Prostate gland (tissue), 2 donors: ENCODE measurements around the gene MTA1. TPM values are rescaled to one million over a fixed set of nuclear protein-coding genes. Genes with fewer than 3 reads are reported as not detected.

Experiments used
- DNase-seq: peaks from one replicate; pipeline ENCODE4 v3.0.0-alpha.2; 2019; ENCODE audit warnings: low spot score
- H3K27ac ChIP-seq, 2 donors: fragments of 200-600 bp; sonication (generic); 2 replicates each; pipeline ENCODE4 v1.5.1; 2017 to 2019
- H3K27me3 ChIP-seq: fragments of 200-600 bp; sonication (generic); replicated peaks from 2 replicates; pipeline ENCODE4 v1.5.1; 2019; ENCODE audit not compliant: insufficient read depth
- H3K36me3 ChIP-seq, 2 donors: fragments of 200-600 bp; sonication (generic); 1 replicate in 1 of 2; 2 replicates in 1 of 2; pipeline versions ENCODE4 v1.5.1 to v1.8.1; 2017 to 2019
- H3K4me1 ChIP-seq: fragments of 200-600 bp; sonication (generic); replicated peaks from 2 replicates; pipeline ENCODE4 v1.5.1; 2019
- H3K4me3 ChIP-seq, 2 donors: fragments of 200-600 bp; sonication (generic); 2 replicates each; pipeline ENCODE4 v1.5.1; 2017 to 2019
- H3K9me3 ChIP-seq: fragments of 200-600 bp; sonication (generic); 2 replicates; pipeline ENCODE4 v1.5.1; 2017
- POLR2A ChIP-seq: fragments of 450-650 bp; IDR thresholded peaks from one replicate; pipeline ENCODE4 v1.6.1; 2016; ENCODE audit warnings: antibody characterized with exemption, mild to moderate bottlenecking
- POLR2AphosphoS5 ChIP-seq: sonication (generic); formaldehyde crosslinking; IDR thresholded peaks from one replicate; pipeline ENCODE4 v1.6.1; 2017; ENCODE audit warnings: antibody characterized with exemption
- WGBS: methylation state at CpG from one replicate; pipeline ENCODE4 v1.1.5; 2018; 5-methylcytosine and 5-hydroxymethylcytosine counted together
- intact Hi-C: fragments of 100-400 bp; cut with DNase I; formaldehyde crosslinking; loops from one replicate; pipeline ENCODE4 v1.14.2; 2022
- total RNA-seq, 2 donors: library from RNA; depleted of rRNA; stranded (reverse); fragments of >200 nt; gene quantifications; one replicate each; pipeline ENCODE4 v1.1.0, GENCODE V29; 2016
- TF ChIP-seq, protein P1 (sequence below), 4 experiments: fragments of 200-600 bp in 2 of 4; fragments of 450-650 bp in 2 of 4; sonication (generic) in 2 of 4; IDR thresholded peaks; 1 replicate in 3 of 4; 2 replicates in 1 of 4; pipeline ENCODE4 v1.5.1; 2016 to 2019; ENCODE audit warnings: antibody characterized with exemption in 4 of 4, mild to moderate bottlenecking in 2 of 4, moderate library complexity in 2 of 4

MTA1 gene
- total RNA-seq, 2 donors from 2014 or later, result 58.9 to 155 TPM

DNA sequence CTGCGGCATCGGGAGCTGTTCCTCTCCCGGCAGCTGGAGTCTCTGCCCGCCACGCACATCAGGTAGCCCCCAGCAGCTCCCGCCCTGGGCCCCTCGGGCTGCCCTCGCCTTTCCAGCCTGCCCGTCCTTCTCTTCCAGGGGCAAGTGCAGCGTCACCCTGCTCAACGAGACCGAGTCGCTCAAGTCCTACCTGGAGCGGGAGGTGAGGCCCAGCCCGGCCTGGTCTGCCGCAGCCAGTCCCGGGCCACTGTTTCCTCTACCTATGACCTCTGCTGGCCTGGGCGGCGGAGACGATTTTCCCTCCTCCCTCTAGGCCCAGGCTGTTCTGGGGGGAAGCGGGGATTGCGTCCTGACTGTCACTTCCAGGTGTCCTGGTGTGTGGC, 30.5 kb downstream of the MTA1 start:
- WGBS, result 89% methylated on average over 22 of the region's 22 CpGs
- peaks cover 4 to 7% of the 10 kb centered on the region in 2 donors for H3K36me3 ChIP-seq
- DNase-seq, result no peak
- H3K27ac ChIP-seq, result no peak overlapping the region
- H3K27me3 ChIP-seq, result no peaks in the 10 kb centered on the region
- no peaks in the 10 kb centered on the region for H3K9me3 ChIP-seq
- intact Hi-C loops, result no loop called here
- TF ChIP-seq, protein P1, sequence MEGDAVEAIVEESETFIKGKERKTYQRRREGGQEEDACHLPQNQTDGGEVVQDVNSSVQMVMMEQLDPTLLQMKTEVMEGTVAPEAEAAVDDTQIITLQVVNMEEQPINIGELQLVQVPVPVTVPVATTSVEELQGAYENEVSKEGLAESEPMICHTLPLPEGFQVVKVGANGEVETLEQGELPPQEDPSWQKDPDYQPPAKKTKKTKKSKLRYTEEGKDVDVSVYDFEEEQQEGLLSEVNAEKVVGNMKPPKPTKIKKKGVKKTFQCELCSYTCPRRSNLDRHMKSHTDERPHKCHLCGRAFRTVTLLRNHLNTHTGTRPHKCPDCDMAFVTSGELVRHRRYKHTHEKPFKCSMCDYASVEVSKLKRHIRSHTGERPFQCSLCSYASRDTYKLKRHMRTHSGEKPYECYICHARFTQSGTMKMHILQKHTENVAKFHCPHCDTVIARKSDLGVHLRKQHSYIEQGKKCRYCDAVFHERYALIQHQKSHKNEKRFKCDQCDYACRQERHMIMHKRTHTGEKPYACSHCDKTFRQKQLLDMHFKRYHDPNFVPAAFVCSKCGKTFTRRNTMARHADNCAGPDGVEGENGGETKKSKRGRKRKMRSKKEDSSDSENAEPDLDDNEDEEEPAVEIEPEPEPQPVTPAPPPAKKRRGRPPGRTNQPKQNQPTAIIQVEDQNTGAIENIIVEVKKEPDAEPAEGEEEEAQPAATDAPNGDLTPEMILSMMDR (IDR thresholded peaks at IDR 0.05), result no peak
- no peak for TF ChIP-seq POLR2AphosphoS5
- TF ChIP-seq POLR2A, result no peak
- H3K4me1 ChIP-seq, result no peaks in the 10 kb centered on the region
- no peak overlapping the region for H3K4me3 ChIP-seq

DNA sequence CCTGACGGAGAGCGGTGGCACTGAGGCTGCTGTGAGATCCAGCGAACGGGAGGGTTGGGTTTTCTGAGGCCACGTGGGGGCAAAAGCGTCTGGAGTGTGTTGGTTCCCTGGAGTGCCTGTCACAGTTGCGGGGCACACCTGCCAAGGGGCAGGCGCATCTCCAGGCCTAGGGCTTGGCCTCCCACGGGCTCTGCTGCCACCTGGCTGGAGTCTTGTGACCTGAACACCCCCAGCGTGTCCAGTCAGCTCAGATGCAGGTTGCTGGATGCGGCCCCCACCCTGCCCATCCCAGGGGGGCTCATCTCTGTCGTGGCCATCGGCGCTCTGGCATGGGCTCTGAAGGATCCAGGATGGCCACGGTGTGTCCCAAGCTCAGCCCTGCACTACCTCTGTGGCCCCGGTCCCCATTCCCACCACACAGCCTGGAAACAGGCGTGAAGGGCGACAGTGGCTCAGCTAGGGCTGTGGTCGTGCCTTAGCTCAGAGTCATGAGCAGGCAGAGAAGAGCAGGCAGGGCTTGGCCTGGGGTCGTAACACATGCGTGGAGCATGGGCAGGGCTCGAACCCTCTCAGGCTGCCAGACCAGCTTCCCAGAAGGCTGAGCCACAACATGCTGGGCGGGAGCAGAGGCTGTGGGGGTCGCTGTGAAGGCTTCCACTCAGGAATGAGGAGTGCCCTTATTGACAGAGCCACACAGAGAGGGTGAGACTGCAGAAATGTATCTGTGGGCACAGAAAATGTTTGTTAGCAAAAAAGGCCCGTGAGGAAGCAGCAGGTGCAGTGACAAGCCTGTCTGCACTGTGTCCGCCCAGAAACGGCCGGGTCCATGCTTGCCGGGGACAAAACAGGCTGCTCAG, 31.5 kb downstream of the MTA1 start:
- Histone ChIP-seq H3K9me3 (no peaks in the 10 kb centered on the region), H3K36me3 (peaks cover 4 to 7% of the 10 kb centered on the region in 2 donors)
- intact Hi-C loops, result no loop called here

DNA sequence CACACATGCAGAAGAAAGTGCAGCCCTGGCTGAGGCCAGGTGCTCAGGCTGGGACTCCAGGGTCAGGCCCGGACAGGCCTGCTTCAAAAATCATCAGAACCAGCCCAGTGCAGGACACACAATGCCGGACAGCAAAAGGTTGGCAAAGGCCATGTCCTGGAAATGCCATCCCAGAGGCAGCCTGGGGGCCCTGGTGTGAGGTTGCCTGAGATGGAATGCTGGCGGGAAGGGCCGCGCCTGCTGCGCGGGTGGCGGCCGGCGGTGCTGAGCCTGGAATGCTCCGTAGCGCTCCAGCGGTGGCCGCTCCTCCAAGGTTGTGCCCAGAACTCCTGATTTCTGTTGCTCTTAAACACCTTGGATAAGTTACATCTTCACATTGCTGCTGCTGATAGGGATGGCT, 33.3 kb downstream of the MTA1 start:
- peaks cover 4 to 7% of the 10 kb centered on the region in 2 donors for H3K36me3 ChIP-seq
- no peaks in the 10 kb centered on the region for H3K4me1 ChIP-seq
- intact Hi-C loops, result no loop called here
- no peak overlapping the region for H3K27ac ChIP-seq
- 89% methylated on average over 14 of the region's 14 CpGs for WGBS
- TF ChIP-seq, protein P1 (IDR thresholded peaks at IDR 0.05), result no peak
- TF ChIP-seq POLR2AphosphoS5, result no peak
- no peak for TF ChIP-seq POLR2A
- no peaks in the 10 kb centered on the region for H3K9me3 ChIP-seq
- no peaks in the 10 kb centered on the region for H3K27me3 ChIP-seq
- H3K4me3 ChIP-seq, result no peak overlapping the region
- DNase-seq, result no peak

More for the DNA sequence above, 31.5 kb downstream of the MTA1 start:
- Histone ChIP-seq H3K4me1 (no peaks in the 10 kb centered on the region), H3K27ac (no peak overlapping the region), H3K4me3 (no peak overlapping the region), H3K27me3 (no peaks in the 10 kb centered on the region)
- 82% methylated on average over 22 of the region's 29 CpGs for WGBS
- no peak for DNase-seq
- TF ChIP-seq POLR2AphosphoS5 (no peak), POLR2A (no peak)
- TF ChIP-seq, protein P1 (IDR thresholded peaks at IDR 0.05), result no peak

DNA sequence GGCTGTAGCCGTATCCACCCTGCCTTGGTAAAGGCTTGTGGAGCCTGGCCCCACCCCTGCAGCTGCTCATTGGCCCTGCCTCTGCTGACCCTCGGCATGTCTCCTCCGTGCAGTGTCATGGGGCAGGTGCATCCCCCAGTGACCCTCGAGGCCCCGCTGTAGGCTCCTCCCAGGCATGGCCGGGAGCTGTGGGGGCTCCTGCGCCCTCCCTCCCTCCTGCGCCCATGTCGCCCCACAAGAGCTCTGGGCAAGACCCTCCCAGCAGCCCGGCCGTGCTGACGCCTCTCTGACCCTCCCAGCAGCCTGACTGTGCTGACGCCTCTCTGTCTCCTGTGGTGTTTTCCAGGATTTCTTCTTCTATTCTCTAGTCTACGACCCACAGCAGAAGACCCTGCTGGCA, 34.2 kb downstream of the MTA1 start:
- Histone ChIP-seq H3K36me3 (peaks cover 4 to 7% of the 10 kb centered on the region in 2 donors), H3K9me3 (no peaks in the 10 kb centered on the region), H3K4me3 (no peak overlapping the region), H3K27ac (no peak overlapping the region), H3K4me1 (no peaks in the 10 kb centered on the region), H3K27me3 (no peaks in the 10 kb centered on the region)
- TF ChIP-seq POLR2AphosphoS5 (no peak), POLR2A (no peak)
- TF ChIP-seq, protein P1 (IDR thresholded peaks at IDR 0.05), result no peak
- intact Hi-C loops, result no loop called here
- no peak for DNase-seq
- 88% methylated on average over 14 of the region's 14 CpGs for WGBS

DNA sequence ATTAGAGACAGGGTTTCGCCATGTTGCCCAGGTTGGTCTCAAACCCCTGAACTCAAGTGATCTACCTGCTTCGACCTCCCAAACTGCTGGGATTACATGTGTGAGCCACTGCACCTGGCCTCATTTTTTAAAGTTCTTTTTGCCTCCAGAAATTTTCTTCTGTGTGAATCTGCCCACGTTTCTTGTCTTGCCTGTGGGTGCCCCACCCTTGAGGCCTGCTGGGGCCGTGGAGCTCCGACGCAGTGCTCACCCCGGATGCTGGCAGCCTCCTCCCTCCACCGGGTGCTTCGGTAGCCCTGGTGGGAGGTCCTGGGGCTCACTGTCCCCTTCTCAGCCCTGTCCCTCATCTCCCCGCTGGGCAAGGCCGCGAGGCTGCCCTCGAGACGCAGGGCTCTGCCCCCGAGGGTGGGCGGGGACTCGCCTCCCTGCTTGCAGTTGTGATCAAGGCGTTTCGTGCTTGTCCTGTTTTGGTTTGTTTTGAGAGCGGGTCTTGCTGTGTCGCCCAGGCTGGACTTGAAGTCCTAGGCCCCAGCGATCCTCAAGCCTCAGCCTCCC, 35.5 kb downstream of the MTA1 start:
- no peak for TF ChIP-seq POLR2A
- no peak for TF ChIP-seq POLR2AphosphoS5
- TF ChIP-seq, protein P1 (IDR thresholded peaks at IDR 0.05), result no peak
- H3K4me3 ChIP-seq, result no peak overlapping the region
- 87% methylated on average over 22 of the region's 22 CpGs for WGBS
- H3K36me3 ChIP-seq, result peaks cover 4 to 7% of the 10 kb centered on the region in 2 donors
- H3K27ac ChIP-seq, result no peak overlapping the region
- no peaks in the 10 kb centered on the region for H3K4me1 ChIP-seq
- H3K27me3 ChIP-seq, result no peaks in the 10 kb centered on the region
- no peaks in the 10 kb centered on the region for H3K9me3 ChIP-seq
- no peak for DNase-seq
- intact Hi-C loops, result no loop called here
